ENCODE results near the gene C11orf65.

C11orf65 gene, protein sequence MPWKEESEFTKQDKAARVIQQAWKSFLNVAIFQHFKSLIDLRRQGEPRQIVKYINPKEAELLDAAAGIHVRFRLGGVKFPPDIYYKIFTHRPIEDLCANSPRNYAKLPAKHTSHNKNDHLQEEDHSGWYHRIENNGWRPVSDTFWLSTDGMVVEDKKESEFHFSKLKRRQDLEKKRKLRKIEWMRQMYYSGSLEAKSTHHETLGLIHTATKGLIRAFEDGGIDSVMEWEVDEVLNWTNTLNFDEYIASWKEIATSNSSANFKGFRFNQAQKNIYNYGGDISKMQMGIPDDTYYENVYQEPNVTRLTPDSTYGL

DNA sequence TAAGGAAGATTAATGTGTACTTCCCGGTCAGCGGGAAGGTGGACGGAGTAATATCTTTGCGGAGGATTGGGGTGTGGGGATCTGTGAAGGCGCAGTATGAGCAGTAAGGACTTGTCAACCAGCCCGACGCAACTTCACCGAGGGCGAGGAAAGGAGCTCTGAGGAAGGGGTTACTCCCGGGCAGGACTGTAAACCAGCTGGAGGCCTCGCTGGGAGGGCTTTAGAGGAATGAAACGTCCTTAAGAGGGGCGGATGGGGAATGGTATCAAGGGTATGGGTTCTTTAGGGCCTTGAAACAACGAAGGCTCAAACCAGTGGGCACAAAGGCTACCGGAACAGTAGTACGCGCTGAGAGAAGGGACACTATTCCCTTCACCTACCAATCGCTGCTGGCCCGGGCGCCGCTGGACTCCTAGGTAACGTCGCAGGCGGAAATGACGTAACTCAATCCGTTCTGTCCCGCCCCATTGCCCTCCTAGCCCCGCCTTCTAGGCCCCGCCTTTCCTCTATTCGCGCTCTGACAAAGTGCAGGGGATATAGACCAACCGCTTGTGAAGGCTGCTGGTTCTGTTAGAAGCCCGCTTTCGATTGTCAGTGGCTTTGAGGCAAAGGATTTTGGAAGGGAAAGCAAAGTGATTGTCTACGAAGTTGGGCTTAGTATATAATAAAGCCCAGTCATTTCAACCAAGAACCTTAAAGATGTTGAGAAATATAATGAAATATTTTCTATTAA is at the start of gene C11orf65:
C11orf65 (minus strand) TSS at position 439 of the 733 bp plus-strand sequence. CDS start 5,970 bp downstream, outside the sequence.
- no peak for TF ChIP-seq Cebpa-rat (IDR thresholded peaks at IDR 0.05)
- Histone ChIP-seq H3K9me3 (no peaks in the 10 kb centered on the region), H3K4me1 (peaks cover 11% of the 10 kb centered on the region), H3K27me3 (no peaks in the 10 kb centered on the region), H3K36me3 (no peaks in the 10 kb centered on the region), H3K27ac (peak within 1 kb of the TSS; percentile 90), H3K4me2 (peak within 1 kb of the TSS; percentile 79), H3K4me3 (peak within 1 kb of the TSS; percentile 75), H3K9ac (peak within 1 kb of the TSS; percentile 83), H4K20me1 (no peaks in the 10 kb centered on the region)

DNA sequence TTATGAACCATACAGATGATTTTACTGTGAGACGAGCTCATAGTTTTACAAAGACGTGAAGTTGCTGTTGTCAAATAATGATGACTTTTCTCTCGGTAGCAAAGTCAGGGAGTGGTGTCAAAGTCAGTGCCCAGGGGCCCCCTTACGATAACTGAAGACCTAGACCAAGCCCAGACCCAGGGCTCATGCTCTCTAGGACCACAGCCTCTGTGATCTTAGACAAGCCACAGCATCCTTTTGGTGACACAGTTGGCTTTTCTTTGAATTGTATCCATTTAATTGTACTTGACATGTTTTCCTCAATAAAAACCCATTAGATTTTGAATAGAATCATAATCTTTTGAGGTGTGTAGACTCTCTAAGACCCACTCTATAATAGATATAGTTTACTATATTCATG is 48.8 kb upstream of the C11orf65 start:
- Histone ChIP-seq H3K27me3 (no peaks in the 10 kb centered on the region), H3K9ac (no peak overlapping the region), H3K36me3 (no peaks in the 10 kb centered on the region), H3K4me2 (no peak overlapping the region), H3K4me3 (no peak overlapping the region), H3K4me1 (no peaks in the 10 kb centered on the region), H3K9me3 (no peaks in the 10 kb centered on the region), H3K27ac (no peak overlapping the region), H4K20me1 (no peaks in the 10 kb centered on the region)
- TF ChIP-seq Cebpa-rat (IDR thresholded peaks at IDR 0.05) = no peak

DNA sequence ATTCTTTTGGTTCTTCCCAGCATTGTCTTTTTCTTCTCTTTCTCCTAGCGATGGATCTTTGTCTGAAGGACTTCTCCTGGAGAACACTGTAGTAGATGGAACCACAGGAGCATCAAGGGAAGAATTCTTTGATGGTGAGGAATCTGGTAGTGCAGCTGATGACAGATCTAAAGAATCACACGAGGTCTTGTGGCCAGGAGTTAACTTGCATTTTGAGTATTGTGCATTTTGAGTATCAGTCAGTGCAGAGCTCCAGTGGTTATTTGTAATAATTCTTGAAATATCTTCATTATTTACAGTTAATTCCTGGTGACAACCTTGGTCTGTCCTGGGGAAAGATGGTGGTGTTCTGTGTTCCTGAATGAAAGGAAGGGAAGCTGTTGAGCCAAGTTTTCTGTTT is 45.4 kb upstream of the C11orf65 start:
- H3K36me3 ChIP-seq = no peaks in the 10 kb centered on the region
- H3K27ac ChIP-seq = no peak overlapping the region
- no peak for TF ChIP-seq Cebpa-rat (IDR thresholded peaks at IDR 0.05)
- no peak overlapping the region for H3K4me3 ChIP-seq
- no peak overlapping the region for H3K4me2 ChIP-seq
- H4K20me1 ChIP-seq = no peaks in the 10 kb centered on the region
- H3K27me3 ChIP-seq = no peaks in the 10 kb centered on the region
- H3K9ac ChIP-seq = no peak overlapping the region
- no peaks in the 10 kb centered on the region for H3K4me1 ChIP-seq
- H3K9me3 ChIP-seq = peaks cover 13% of the 10 kb centered on the region

DNA sequence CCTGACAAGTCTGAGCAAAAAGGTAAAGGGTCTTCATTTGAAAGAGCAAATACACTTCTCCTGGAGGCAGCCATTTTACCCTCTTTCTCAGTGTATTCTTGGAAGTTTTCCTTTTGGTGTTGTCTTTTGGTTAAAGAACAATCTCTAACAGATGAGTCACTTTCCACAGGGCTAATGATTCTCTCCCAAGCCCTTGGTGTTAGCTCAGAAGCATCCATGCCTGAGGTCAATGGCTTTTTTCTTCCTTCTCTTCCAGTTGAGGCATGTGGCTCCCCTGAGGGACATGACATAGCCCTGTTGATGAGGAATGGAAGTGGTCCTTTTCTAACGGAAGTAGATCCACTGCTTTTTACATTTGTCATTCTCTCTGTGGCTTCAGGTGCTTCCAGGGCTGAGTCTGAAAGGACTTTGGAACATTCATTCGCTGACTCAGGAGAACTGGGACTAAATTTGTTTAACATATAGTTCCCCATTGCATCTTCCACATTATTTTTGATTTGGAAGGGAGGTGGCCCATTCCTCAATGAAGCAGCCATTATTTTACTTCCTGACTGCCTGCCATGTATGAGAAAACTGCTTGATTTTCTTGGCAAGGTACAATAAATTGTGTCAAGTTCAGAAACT is 44.6 kb upstream of the C11orf65 start:
- H3K9me3 ChIP-seq = peaks cover 13% of the 10 kb centered on the region
- H3K4me1 ChIP-seq = no peaks in the 10 kb centered on the region
- no peak overlapping the region for H3K4me3 ChIP-seq
- H4K20me1 ChIP-seq = no peaks in the 10 kb centered on the region
- H3K27me3 ChIP-seq = no peaks in the 10 kb centered on the region
- H3K27ac ChIP-seq = no peak overlapping the region
- no peaks in the 10 kb centered on the region for H3K36me3 ChIP-seq
- TF ChIP-seq Cebpa-rat (IDR thresholded peaks at IDR 0.05) = no peak
- no peak overlapping the region for H3K4me2 ChIP-seq
- H3K9ac ChIP-seq = no peak overlapping the region

DNA sequence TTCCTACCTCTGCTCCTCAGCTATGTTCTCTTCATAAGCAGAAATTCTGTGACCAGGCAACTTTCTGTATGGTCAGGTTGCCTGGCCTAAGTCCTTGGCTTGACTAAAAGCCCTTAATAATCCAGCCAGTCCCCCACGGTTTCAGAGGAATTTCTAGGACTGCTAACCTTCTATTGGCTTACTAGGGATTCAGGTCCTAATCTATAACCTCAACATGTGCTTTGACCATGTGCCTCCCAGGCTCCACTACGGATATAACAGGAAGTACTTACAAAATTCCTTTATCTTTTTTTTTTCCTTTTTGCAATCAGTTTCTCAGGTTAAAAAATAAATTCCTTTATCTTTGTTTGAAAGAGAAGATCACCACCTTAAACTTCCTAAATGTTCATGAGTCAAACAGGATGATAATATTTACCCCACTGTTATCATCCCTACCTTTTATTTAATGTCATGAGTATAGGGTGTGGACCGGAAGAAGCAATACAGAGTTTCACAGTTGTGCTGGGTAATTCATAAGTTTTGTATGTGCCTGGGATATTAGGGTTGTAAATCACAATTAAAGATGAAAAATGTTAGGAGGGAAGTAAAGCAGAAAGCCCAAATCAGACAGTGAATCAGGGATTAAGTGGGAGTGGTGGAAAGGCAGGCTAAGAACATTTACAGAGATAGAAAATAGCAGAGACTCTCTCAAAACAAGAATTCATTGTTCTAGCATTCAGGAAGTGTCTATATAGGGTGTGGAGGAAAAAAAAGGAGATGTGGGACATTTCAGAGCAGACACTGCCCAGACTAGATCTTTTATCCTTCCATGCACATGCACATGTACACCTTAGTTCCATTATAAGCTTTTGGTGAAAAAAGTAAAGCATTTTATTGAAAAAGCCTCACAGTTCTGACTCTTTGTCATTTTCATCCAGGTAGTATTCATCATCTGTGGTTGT is 41.6 kb upstream of the C11orf65 start:
- Histone ChIP-seq H4K20me1 (no peaks in the 10 kb centered on the region), H3K4me2 (no peak overlapping the region), H3K4me1 (no peaks in the 10 kb centered on the region), H3K9me3 (peaks cover 13% of the 10 kb centered on the region), H3K9ac (no peak overlapping the region), H3K27me3 (no peaks in the 10 kb centered on the region), H3K27ac (no peak overlapping the region), H3K36me3 (no peaks in the 10 kb centered on the region), H3K4me3 (no peak overlapping the region)
- TF ChIP-seq Cebpa-rat (IDR thresholded peaks at IDR 0.05) = no peak

DNA sequence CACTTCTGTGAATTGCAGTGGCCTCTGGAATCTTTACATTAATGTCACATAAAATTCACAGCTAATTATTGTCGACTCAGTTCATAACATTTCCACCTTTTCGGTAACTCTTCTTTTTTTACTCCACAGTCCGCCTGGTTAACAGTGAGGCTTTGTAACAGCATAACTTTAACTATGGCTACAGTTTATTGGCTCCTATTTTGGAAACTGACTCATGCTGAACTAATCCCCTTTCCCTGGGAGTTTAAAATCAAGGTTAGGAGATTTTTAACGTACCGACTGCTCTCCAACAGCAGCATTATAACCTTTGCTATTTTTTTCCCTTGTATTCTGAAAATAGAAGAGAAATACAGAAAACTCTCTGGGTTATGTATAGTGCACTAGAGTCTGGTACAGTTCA is 34.1 kb upstream of the C11orf65 start:
- no peak overlapping the region for H3K4me2 ChIP-seq
- no peak for TF ChIP-seq Cebpa-rat (IDR thresholded peaks at IDR 0.05)
- H3K36me3 ChIP-seq = no peaks in the 10 kb centered on the region
- H3K9ac ChIP-seq = no peak overlapping the region
- no peak overlapping the region for H3K27ac ChIP-seq
- H4K20me1 ChIP-seq = no peaks in the 10 kb centered on the region
- no peak overlapping the region for H3K4me3 ChIP-seq
- no peaks in the 10 kb centered on the region for H3K9me3 ChIP-seq
- peaks cover 35% of the 10 kb centered on the region for H3K27me3 ChIP-seq
- peaks cover 22% of the 10 kb centered on the region; the same call in 1 of the 2 replicates for H3K4me1 ChIP-seq

DNA sequence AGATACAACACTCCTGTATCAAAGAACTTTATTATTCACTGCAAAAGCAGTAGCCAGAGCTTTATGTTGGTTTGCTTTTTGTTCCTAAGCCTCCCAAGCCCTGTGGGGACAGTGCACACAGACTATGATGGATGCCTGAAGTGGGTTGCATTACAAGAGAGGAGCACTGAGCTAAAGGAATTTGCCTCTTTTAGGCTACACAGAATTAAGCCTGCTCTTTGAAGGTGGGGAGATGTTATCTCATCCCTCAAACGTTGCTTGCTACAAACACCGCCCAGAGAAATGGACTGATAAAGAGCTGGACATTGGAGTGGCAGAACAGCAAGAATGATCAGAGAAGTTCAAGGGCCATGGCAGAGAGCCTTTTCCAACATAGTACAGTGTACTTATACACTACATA is 33.4 kb upstream of the C11orf65 start:
- H4K20me1 ChIP-seq = no peaks in the 10 kb centered on the region
- H3K4me2 ChIP-seq = no peak overlapping the region
- no peak overlapping the region for H3K27ac ChIP-seq
- peaks cover 35% of the 10 kb centered on the region for H3K27me3 ChIP-seq
- TF ChIP-seq Cebpa-rat (IDR thresholded peaks at IDR 0.05) = no peak
- H3K36me3 ChIP-seq = no peaks in the 10 kb centered on the region
- no peak overlapping the region for H3K9ac ChIP-seq
- peaks cover 22% of the 10 kb centered on the region; the same call in 1 of the 2 replicates for H3K4me1 ChIP-seq
- H3K4me3 ChIP-seq = no peak overlapping the region
- no peaks in the 10 kb centered on the region for H3K9me3 ChIP-seq

DNA sequence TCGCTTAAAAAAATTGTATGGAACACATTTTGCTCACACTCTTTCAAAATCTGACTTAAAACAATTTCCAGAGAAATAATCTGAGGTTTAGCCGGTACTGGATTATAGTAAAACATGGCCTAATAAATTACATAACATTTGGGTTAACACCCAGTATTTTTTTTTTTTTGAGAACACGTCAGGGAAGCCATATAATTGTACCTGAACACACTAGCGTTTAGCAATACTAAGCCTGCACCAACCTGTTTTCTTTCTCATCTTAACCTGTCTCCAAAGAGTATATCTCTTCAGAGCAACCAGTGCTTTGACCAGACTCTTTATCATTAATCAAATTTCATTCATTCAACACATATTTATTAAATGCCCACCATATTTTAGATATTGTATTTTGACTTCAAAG is 32.8 kb upstream of the C11orf65 start:
- no peaks in the 10 kb centered on the region for H3K9me3 ChIP-seq
- no peaks in the 10 kb centered on the region for H3K36me3 ChIP-seq
- peaks cover 35% of the 10 kb centered on the region for H3K27me3 ChIP-seq
- no peak for TF ChIP-seq Cebpa-rat (IDR thresholded peaks at IDR 0.05)
- no peaks in the 10 kb centered on the region for H4K20me1 ChIP-seq
- H3K27ac ChIP-seq = no peak overlapping the region
- H3K4me2 ChIP-seq = no peak overlapping the region
- no peak overlapping the region for H3K4me3 ChIP-seq
- H3K9ac ChIP-seq = no peak overlapping the region
- peaks cover 22% of the 10 kb centered on the region; the same call in 1 of the 2 replicates for H3K4me1 ChIP-seq

DNA sequence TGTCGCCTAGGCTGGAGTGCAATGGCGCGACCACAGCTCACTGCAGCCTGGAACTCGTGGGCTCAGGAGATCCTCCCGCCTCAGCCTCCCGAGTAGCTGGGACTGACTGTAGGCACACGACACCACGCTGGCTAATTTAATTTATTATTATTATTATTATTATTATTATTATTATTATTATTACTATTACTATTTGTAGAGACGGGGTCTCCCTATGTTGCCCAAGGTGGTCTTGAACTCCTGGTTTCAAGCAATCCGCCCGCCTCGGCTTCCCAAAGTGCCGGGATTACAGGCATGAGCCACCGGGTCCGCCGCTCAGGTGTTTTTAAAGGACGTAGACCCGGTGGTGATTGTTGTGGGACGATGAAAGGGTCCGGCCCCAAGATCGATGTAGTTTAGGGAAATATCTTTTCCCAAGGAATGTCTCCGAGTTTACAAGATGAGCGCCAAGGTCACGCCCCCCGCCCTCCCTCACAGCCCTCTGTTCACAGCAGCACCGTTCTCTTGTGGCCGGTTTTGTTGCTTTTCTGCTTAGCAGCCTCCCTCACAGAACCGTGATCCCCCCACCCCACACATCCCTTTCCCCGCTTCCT is 31.6 kb upstream of the C11orf65 start:
- Histone ChIP-seq H3K9ac (peak overlapping the region; percentile 83), H3K27me3 (peaks cover 35% of the 10 kb centered on the region), H3K27ac (peak overlapping the region; percentile 84), H3K4me2 (peak overlapping the region; percentile 96), H3K4me1 (peaks cover 22% of the 10 kb centered on the region; the same call in 1 of the 2 replicates), H4K20me1 (no peaks in the 10 kb centered on the region), H3K4me3 (peak overlapping the region; percentile 80), H3K36me3 (no peaks in the 10 kb centered on the region), H3K9me3 (no peaks in the 10 kb centered on the region)
- TF ChIP-seq Cebpa-rat (IDR thresholded peaks at IDR 0.05) = no peak

Measured in BLaER1 (cell line).